GM12865 (cell line): ENCODE measurements around the gene NR1I3.

Experiments
- DNase-seq: peaks from one replicate; pipeline ENCODE4 v3.0.0; 2010; ENCODE audit warnings: low read depth
- H3K4me3 ChIP-seq: 2 replicates; pipeline ENCODE4 v1.5.1; 2011; ENCODE audit warnings: mild to moderate bottlenecking, low read depth, low read length, control low read depth
- TF ChIP-seq, protein P1 (sequence below): IDR thresholded peaks from 2 replicates; pipeline ENCODE4 v1.5.1; 2011; ENCODE audit warnings: low read length, control low read depth, low read depth, inconsistent platforms; ENCODE audit not compliant: insufficient read depth; ENCODE audit errors: missing control alignments

Gene NR1I3

DNA sequence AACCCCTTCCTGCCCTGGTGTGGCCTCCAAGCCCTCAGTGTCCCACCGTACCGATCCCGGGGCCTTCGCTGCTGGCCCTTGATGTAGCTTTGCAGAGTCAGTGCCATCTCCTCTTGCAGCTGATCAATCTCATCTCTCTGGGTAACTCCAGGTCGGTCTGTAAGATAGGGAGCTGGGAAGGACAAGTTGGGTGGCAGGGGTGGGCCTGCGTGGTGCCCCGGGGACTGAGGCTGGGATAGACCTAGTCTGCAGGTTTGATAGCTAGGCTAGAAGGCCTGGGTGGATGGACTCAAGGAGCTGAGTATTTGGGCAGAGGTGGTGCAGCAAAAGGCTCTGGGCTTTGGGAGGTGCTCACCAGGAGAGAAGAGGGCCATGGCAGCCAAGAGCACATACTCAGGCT, 7.2 kb downstream of the NR1I3 start:
- TF ChIP-seq, protein P1, sequence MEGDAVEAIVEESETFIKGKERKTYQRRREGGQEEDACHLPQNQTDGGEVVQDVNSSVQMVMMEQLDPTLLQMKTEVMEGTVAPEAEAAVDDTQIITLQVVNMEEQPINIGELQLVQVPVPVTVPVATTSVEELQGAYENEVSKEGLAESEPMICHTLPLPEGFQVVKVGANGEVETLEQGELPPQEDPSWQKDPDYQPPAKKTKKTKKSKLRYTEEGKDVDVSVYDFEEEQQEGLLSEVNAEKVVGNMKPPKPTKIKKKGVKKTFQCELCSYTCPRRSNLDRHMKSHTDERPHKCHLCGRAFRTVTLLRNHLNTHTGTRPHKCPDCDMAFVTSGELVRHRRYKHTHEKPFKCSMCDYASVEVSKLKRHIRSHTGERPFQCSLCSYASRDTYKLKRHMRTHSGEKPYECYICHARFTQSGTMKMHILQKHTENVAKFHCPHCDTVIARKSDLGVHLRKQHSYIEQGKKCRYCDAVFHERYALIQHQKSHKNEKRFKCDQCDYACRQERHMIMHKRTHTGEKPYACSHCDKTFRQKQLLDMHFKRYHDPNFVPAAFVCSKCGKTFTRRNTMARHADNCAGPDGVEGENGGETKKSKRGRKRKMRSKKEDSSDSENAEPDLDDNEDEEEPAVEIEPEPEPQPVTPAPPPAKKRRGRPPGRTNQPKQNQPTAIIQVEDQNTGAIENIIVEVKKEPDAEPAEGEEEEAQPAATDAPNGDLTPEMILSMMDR = no peak
- H3K4me3 ChIP-seq = no peak overlapping the region
- no peak for DNase-seq

GRCh38 chr1:161229896-161230295, 8.1 kb downstream of the NR1I3 start:
- no peak overlapping the region for H3K4me3 ChIP-seq
- DNase-seq = no peak
- TF ChIP-seq, protein P1 = no peak

DNA sequence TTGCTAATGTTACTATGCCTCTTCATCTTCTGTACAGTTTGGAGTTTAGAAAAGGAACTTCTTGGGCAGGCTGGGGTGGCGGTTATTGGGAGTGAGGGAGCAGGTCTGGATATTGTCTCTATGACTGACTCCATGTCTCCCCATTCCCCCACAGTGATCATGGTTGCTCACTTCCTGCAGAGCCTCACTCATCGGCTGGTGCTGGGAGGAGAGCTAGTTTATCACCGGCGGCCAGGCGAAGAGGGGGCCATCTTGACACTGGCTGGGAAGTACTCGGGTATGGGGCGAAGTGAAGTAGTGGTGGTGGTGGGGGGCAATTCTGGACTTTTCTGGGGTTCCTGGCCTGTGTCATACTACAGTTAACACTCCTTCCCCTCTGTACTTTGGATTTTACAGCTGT, 10.0 kb downstream of the NR1I3 start:
- DNase-seq = no peak
- H3K4me3 ChIP-seq = no peak overlapping the region
- TF ChIP-seq, protein P1 = no peak

GRCh38 chr1:161227196-161227871, 10.7 kb downstream of the NR1I3 start:
- TF ChIP-seq, protein P1 = peak; percentile 79
- peak overlapping the region; percentile 63 for H3K4me3 ChIP-seq
- DNase-seq = peak; percentile 92

DNA sequence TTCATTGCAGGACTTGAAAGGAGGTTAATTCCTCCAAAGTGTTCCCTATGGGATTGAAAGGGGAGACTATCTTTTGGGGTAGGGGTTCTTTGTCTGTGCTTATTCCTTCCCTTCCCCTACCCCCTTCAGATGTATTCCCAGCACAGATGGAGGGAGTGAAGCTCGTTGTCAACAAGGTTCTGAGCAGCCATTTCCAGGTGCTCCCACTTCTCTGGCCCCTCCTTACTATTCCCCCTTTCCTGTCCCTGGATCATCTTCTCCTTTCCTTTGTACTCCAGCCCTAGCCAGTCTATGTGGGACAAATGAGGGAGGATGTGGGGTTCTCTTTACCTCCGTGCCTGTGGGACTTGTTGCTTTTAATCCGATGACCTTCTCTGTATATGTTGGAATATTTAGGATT, 11.2 kb downstream of the NR1I3 start:
- no peak for DNase-seq
- TF ChIP-seq, protein P1 = no peak
- H3K4me3 ChIP-seq = peak overlapping the region; percentile 63

DNA sequence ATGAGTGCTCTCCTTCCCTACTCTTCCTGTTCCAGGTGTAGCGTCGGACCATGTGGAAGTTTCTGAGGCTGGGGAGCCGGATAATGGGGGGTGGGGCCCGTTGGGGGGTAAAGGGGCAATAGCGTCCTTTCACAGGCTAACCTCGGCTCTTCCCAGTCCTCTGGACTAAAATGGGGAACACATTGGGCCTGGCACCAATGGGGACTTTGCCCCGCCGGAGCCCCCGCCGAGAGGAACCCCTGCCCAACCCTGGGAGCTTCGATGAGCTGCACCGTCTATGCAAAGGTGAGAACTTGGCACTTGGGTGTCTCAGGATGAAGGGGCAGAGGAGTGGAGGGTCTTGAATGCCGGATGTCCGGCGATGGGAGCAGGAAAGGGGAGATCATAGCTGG, 11.7 kb downstream of the NR1I3 start:
- peak overlapping the region; percentile 63 for H3K4me3 ChIP-seq
- TF ChIP-seq, protein P1 = no peak
- peak; percentile 32 for DNase-seq

GRCh38 chr1:161225534-161226319, 12.3 kb downstream of the NR1I3 start, which contains the start of gene TOMM40L:
Gene TOMM40L (plus strand): TSS chr1:161226060. CDS start chr1:161226490, 430 bp downstream.
- TF ChIP-seq, protein P1 = peak; percentile 56
- DNase-seq = peak; percentile 99
- peak within 1 kb of the TSS; percentile 63 for H3K4me3 ChIP-seq
